ENCODE results near the gene MAST1. TPM values are rescaled to one million over a fixed set of nuclear protein-coding genes. Genes with fewer than 3 reads are reported as not detected.

MAST1 gene
- total RNA-seq, 1 donor from 2014 or later: 17.7 TPM

DNA sequence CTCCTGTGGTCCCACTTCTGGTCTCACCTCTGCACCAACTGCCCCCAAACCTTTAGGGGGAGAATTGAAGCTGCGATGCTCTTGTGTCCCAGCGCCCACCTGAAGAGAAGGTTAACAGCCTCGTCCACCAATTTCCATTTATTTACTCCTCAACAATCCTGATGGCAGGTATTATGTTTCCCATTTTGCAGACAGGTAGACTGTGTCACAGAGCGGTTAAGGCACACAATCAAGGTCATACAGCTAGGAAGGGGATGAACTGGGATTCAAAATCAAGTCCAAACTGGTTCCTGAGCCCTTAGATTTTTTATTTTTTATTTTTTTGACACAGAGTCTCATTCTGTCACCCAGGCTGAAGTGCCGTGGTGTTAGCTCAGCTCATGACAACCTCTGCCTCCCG, 36.8 kb downstream of the MAST1 start:
- Mint-ChIP-seq H3K27ac (ENCODE audit: unreplicated experiment) (no peak overlapping the region), H3K9me3 (peaks cover 6% of the 10 kb centered on the region), H3K4me3 (no peak overlapping the region), H3K36me3 (ENCODE audit: low read depth) (peaks cover 12% of the 10 kb centered on the region), H3K4me1 (no peaks in the 10 kb centered on the region), H3K27me3 (ENCODE audit: low read depth) (peaks cover 11% of the 10 kb centered on the region)
- no peak for DNase-seq (ENCODE audit: low read depth, low spot score)
- TF ChIP-seq, protein P1, sequence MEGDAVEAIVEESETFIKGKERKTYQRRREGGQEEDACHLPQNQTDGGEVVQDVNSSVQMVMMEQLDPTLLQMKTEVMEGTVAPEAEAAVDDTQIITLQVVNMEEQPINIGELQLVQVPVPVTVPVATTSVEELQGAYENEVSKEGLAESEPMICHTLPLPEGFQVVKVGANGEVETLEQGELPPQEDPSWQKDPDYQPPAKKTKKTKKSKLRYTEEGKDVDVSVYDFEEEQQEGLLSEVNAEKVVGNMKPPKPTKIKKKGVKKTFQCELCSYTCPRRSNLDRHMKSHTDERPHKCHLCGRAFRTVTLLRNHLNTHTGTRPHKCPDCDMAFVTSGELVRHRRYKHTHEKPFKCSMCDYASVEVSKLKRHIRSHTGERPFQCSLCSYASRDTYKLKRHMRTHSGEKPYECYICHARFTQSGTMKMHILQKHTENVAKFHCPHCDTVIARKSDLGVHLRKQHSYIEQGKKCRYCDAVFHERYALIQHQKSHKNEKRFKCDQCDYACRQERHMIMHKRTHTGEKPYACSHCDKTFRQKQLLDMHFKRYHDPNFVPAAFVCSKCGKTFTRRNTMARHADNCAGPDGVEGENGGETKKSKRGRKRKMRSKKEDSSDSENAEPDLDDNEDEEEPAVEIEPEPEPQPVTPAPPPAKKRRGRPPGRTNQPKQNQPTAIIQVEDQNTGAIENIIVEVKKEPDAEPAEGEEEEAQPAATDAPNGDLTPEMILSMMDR (conservative IDR thresholded peaks at IDR 0.05): no peak

DNA sequence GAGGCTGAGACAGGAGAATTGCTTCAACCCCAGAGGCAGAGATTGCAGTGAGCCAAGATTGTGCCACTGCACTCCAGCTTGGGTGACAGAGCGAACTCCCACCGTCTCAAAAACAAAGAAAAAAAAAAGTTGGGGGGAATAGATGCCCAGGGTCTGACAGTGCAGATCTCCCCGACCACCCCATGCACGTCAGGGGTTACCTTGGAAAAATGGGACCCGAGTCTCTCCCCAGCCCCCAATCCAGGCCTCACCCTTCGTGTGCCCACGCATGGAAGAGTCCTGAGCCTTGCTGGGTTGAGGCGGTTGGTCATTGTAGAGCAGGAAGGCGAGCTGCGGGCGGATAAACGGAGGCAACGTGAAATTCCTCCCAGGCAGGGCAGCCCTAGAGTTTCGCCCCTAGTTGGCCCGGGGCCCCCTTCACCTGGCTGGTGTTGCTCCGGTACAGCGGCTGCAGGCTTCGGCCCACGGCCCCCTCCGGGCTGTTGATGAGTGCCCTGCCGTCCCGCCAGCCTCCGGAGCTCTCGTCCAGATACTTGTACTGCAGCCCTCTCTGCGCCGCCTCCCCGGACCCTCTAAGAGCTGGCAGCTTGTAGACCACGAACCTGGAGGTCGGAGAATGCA, 42.3 kb downstream of the MAST1 start:
- TF ChIP-seq, protein P1 (conservative IDR thresholded peaks at IDR 0.05): no peak
- no peaks in the 10 kb centered on the region for H3K36me3 Mint-ChIP-seq (ENCODE audit: low read depth)
- H3K4me1 Mint-ChIP-seq: peaks cover 12% of the 10 kb centered on the region
- no peak overlapping the region for H3K27ac Mint-ChIP-seq (ENCODE audit: unreplicated experiment)
- peaks cover 56% of the 10 kb centered on the region for H3K27me3 Mint-ChIP-seq (ENCODE audit: low read depth)
- DNase-seq (ENCODE audit: low read depth, low spot score): no peak
- no peaks in the 10 kb centered on the region for H3K9me3 Mint-ChIP-seq
- peak overlapping the region; percentile 88 for H3K4me3 Mint-ChIP-seq

DNA sequence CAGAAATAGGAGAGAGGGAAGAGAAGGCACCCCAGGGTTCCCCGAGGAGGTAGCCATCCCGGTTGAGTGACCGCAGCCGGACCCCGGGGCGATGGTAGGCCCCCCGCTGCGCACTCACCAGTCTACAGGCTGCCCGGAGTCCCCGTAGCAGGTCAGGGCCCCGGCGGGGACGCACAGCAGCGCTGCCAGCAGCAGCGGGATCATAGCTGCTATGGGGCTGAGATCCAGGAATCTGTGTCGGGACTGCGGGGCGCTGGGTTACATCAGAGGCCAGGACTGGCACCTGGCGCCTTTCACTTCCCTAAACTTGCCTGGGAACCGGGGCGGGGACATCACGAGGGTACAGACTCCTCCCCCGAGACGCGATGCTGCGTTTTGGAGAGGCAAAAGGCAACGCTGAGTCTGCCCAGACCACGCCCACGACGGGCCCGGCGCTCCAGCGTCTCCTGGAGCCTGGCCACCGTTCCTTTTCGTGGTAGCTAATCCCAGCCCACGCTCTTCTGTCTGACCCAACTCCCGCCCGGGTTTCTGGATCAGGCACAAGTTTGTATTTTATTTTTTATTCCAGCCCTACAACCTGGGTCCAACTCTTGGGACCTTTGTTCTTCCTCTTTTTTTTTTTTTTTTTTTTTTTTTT, 43.0 kb downstream of the MAST1 start, which contains the start of gene DNASE2:
DNASE2 (minus strand) TSS at position 278 of the 637 bp plus-strand sequence; CDS start at position 204, 74 bp downstream.
- TF ChIP-seq, protein P1 (conservative IDR thresholded peaks at IDR 0.05): no peak
- Mint-ChIP-seq H3K4me3 (peak within 1 kb of the TSS; percentile 88), H3K36me3 (ENCODE audit: low read depth) (no peaks in the 10 kb centered on the region), H3K4me1 (peaks cover 12% of the 10 kb centered on the region), H3K27me3 (ENCODE audit: low read depth) (peaks cover 60% of the 10 kb centered on the region), H3K27ac (ENCODE audit: unreplicated experiment) (peak within 1 kb of the TSS; percentile 87), H3K9me3 (no peaks in the 10 kb centered on the region)
- DNase-seq (ENCODE audit: low read depth, low spot score): peak; percentile 77

GRCh38 chr19:12882589-12882988, 44.3 kb downstream of the MAST1 start:
- Mint-ChIP-seq H3K27ac (ENCODE audit: unreplicated experiment) (no peak overlapping the region), H3K4me1 (peaks cover 17% of the 10 kb centered on the region), H3K4me3 (peak overlapping the region; percentile 45), H3K9me3 (no peaks in the 10 kb centered on the region), H3K36me3 (ENCODE audit: low read depth) (no peaks in the 10 kb centered on the region), H3K27me3 (ENCODE audit: low read depth) (peaks cover 73% of the 10 kb centered on the region)
- TF ChIP-seq, protein P1 (conservative IDR thresholded peaks at IDR 0.05): no peak
- DNase-seq (ENCODE audit: low read depth, low spot score): no peak

GRCh38 chr19:12884202-12884601, 45.9 kb downstream of the MAST1 start:
- DNase-seq (ENCODE audit: low read depth, low spot score): no peak
- Mint-ChIP-seq H3K27ac (ENCODE audit: unreplicated experiment) (no peak overlapping the region), H3K4me3 (no peak overlapping the region), H3K4me1 (peaks cover 17% of the 10 kb centered on the region), H3K9me3 (no peaks in the 10 kb centered on the region), H3K36me3 (ENCODE audit: low read depth) (no peaks in the 10 kb centered on the region), H3K27me3 (ENCODE audit: low read depth) (peaks cover 81% of the 10 kb centered on the region)
- TF ChIP-seq, protein P1 (conservative IDR thresholded peaks at IDR 0.05): no peak
